SK-N-SH (cell line): ENCODE data around the gene PDE10A. TPM values are rescaled to one million over a fixed set of nuclear protein-coding genes. Genes with fewer than 3 reads are reported as not detected.

Source experiments
- CTCF ChIA-PET: fragments of 300-600, 350-600 bp; formaldehyde crosslinking; extraction: SDS; loops from one replicate; lab custom pipeline; 2021; lab: Yijun Ruan, JAX
- POLR2A ChIA-PET: fragments of 350-600 bp; sonication (Branson Sonifier 250); formaldehyde crosslinking; extraction: SDS; loops from one replicate; lab custom pipeline; 2020; ENCODE audit warnings: antibody characterized with exemption, inconsistent platforms; lab: Yijun Ruan, JAX
- DNase-seq: peaks from one replicate; pipeline ENCODE4 v3.0.0; 2012
- H2AFZ ChIP-seq: fragments of 200-600 bp; sonication (generic); 2 replicates; pipeline ENCODE4 v1.8.1; 2016; ENCODE audit warnings: antibody characterized with exemption, mild to moderate bottlenecking, low read depth
- H3F3A ChIP-seq: fragments of 200-600 bp; sonication (generic); replicated peaks from 2 replicates; pipeline ENCODE3; 2016; ENCODE audit warnings: antibody characterized with exemption, mild to moderate bottlenecking; ENCODE audit not compliant: insufficient read depth
- H3K27ac ChIP-seq, 2 experiments: fragments of 200-500 bp in 1 of 2; fragments of 200-600 bp in 1 of 2; sonication (Bioruptor generic) in 1 of 2; sonication (generic), shearing (Covaris generic) in 1 of 2; 2 replicates each; pipeline versions ENCODE4 v1.5.1 to v1.6.1; 2014 to 2016; ENCODE audit warnings: low read depth in 2 of 2, inconsistent platforms in 1 of 2, low read length in 1 of 2, mild to moderate bottlenecking in 1 of 2, mixed read lengths in 1 of 2
- H3K27me3 ChIP-seq: fragments of 200-600 bp; sonication (generic), shearing (Covaris generic); 2 replicates; pipeline ENCODE4 v1.6.1; 2016; ENCODE audit warnings: mixed run types; ENCODE audit not compliant: insufficient read depth
- H3K36me3 ChIP-seq, 2 experiments: fragments of 200-500 bp in 1 of 2; fragments of 200-600 bp in 1 of 2; sonication (Bioruptor generic) in 1 of 2; sonication (generic) in 1 of 2; replicated peaks in 1 of 2; 2 replicates each; pipeline versions ENCODE3 to v1.5.1; 2014 to 2016; ENCODE audit warnings: low read length in 1 of 2, mild to moderate bottlenecking in 1 of 2; ENCODE audit not compliant: insufficient read depth in 2 of 2, control insufficient read depth in 1 of 2
- H3K4me1 ChIP-seq, 2 experiments: fragments of 200-500 bp in 1 of 2; fragments of 200-600 bp in 1 of 2; sonication (Bioruptor generic) in 1 of 2; sonication (generic), shearing (Covaris generic) in 1 of 2; 2 replicates each; pipeline versions ENCODE4 v1.5.1 to v1.6.1; 2014 to 2016; ENCODE audit warnings: low read depth in 1 of 2, low read length in 1 of 2, mixed run types in 1 of 2; ENCODE audit not compliant: insufficient read depth in 2 of 2, control insufficient read depth in 1 of 2
- H3K4me2 ChIP-seq: fragments of 200-600 bp; sonication (generic), shearing (Covaris generic); 2 replicates; pipeline ENCODE4 v1.6.1; 2017; ENCODE audit warnings: mixed run types
- H3K4me3 ChIP-seq, 2 experiments: fragments of 200-500 bp in 1 of 2; fragments of 200-600 bp in 1 of 2; sonication (Bioruptor generic) in 1 of 2; sonication (generic), shearing (Covaris generic) in 1 of 2; 2 replicates each; pipeline versions ENCODE4 v1.5.1 to v1.8.1; 2014 to 2016; ENCODE audit warnings: low read depth in 2 of 2, inconsistent platforms in 1 of 2, low read length in 1 of 2, mild to moderate bottlenecking in 1 of 2, mixed read lengths in 1 of 2, moderate library complexity in 1 of 2
- H3K79me2 ChIP-seq: fragments of 200-600 bp; sonication (generic); 2 replicates; pipeline ENCODE4 v1.8.1; 2017; ENCODE audit warnings: mild to moderate bottlenecking; ENCODE audit not compliant: insufficient read depth
- H3K9ac ChIP-seq: fragments of 200-600 bp; sonication (generic); 2 replicates; pipeline ENCODE4 v1.6.1; 2017; ENCODE audit warnings: mixed run types
- H3K9me2 ChIP-seq: fragments of 200-600 bp; sonication (generic); 2 replicates; pipeline ENCODE4 v1.6.1; 2017; ENCODE audit warnings: mixed run types
- H3K9me3 ChIP-seq: fragments of 200-600 bp; sonication (generic); 2 replicates; pipeline ENCODE4 v1.6.1; 2017; ENCODE audit warnings: mixed run types, mild to moderate bottlenecking, moderate library complexity
- H4K20me1 ChIP-seq: fragments of 200-600 bp; sonication (generic); 2 replicates; pipeline ENCODE4 v1.6.1; 2017; ENCODE audit warnings: mild to moderate bottlenecking, mixed run types; ENCODE audit not compliant: insufficient read depth
- CTCF ChIP-seq: fragments of 200-600 bp; sonication (generic); IDR thresholded peaks from 2 replicates; pipeline ENCODE4 v1.6.1; 2017; ENCODE audit warnings: antibody characterized with exemption, mild to moderate bottlenecking, moderate library complexity
- ELF1 ChIP-seq: IDR thresholded peaks from 2 replicates; pipeline ENCODE4 v1.4.0; 2012
- EP300 ChIP-seq, 2 experiments: IDR thresholded peaks; 2 replicates each; pipeline versions ENCODE4 v1.4.0 to v1.6.1; 2012; ENCODE audit warnings: borderline replicate concordance in 1 of 2, low read depth in 1 of 2, low read length in 1 of 2
- FOSL2 ChIP-seq: IDR thresholded peaks from 2 replicates; pipeline ENCODE4 v1.4.0; 2012; ENCODE audit warnings: low read depth, mild to moderate bottlenecking, moderate library complexity, borderline replicate concordance
- FOXM1 ChIP-seq: IDR thresholded peaks from 2 replicates; pipeline ENCODE4 v1.4.0; 2012; ENCODE audit warnings: low read depth, mild to moderate bottlenecking
- MAX ChIP-seq: IDR thresholded peaks from 2 replicates; pipeline ENCODE4 v1.4.0; 2012; ENCODE audit warnings: low read depth
- MXI1 ChIP-seq: IDR thresholded peaks from 2 replicates; pipeline ENCODE4 v1.6.1; 2012; ENCODE audit warnings: mild to moderate bottlenecking, low read depth, low read length, improper control_type of control experiment
- NFIC ChIP-seq: IDR thresholded peaks from 2 replicates; pipeline ENCODE4 v1.4.0; 2012; ENCODE audit warnings: borderline replicate concordance
- PBX3 ChIP-seq: IDR thresholded peaks from 2 replicates; pipeline ENCODE4; 2012
- RAD21 ChIP-seq: IDR thresholded peaks from 2 replicates; pipeline ENCODE4 v1.6.1; 2012; ENCODE audit warnings: mild to moderate bottlenecking, low read length
- RXRA ChIP-seq: IDR thresholded peaks from 2 replicates; pipeline ENCODE4 v1.4.0; 2012; ENCODE audit warnings: low read depth, mild to moderate bottlenecking, borderline replicate concordance
- SMC3 ChIP-seq: IDR thresholded peaks from 2 replicates; pipeline ENCODE4 v1.6.1; 2012; ENCODE audit warnings: low read depth, low read length, improper control_type of control experiment
- WGBS: methylation state at CpG from one replicate; pipeline ENCODE4 v1.1.6; 2017; ENCODE audit warnings: low lambda C conversion rate; 5-methylcytosine and 5-hydroxymethylcytosine counted together
- polyA plus RNA-seq, 3 experiments: library from polyadenylated mRNA; depleted of rRNA; stranded (reverse); fragments of >200 nt; gene quantifications; 2 replicates each; pipeline ENCODE4 v1.2.3, GENCODE V29; 2012
- TF ChIP-seq, protein P1 (sequence below): IDR thresholded peaks from 2 replicates; pipeline ENCODE4 v1.4.0; 2012; ENCODE audit warnings: low read depth, borderline replicate concordance

Gene PDE10A
- polyA plus RNA-seq, 1 of the 3 experiments (the other 2 are of a cell fraction), result 0.43 TPM

DNA sequence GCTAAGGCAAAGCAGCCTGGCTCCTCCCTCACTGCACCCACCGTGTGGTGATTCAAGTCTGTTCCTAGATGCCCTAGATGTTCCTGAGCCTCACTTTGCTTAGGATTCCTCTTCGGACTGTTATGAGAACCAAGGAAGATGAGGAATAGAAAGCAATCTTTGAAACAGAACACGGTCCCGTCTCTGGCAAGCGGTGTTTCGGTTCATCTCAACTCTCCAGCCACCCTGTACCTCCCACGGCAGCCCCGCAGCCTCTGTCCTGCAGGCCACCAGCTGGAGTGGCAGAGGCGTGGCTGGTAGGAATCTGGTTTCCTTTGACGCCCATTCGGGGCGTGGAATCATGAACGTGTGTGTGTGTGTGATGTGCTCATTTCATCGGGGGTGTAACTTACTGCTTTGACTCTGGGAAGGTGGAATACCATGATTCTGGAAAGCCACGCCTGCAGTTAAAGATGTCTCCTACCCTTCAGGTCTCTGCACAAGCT lies 21.3 kb downstream of the PDE10A start:
- no peaks in the 10 kb centered on the region for H3K36me3 ChIP-seq
- H3K79me2 ChIP-seq, result no peaks in the 10 kb centered on the region
- no peak overlapping the region for H3K9ac ChIP-seq
- H3K4me2 ChIP-seq, result no peak overlapping the region
- H3K4me1 ChIP-seq, result peaks cover 0 to 4% of the 10 kb centered on the region in 2 experiments; a peak in 1 of 4 replicates
- no peaks in the 10 kb centered on the region for H4K20me1 ChIP-seq
- no peak overlapping the region for H3K27ac ChIP-seq
- POLR2A ChIA-PET, result no interaction called here
- no peaks in the 10 kb centered on the region for H3K27me3 ChIP-seq
- H3K9me2 ChIP-seq, result no peaks in the 10 kb centered on the region
- no peak overlapping the region for H2AFZ ChIP-seq
- H3K9me3 ChIP-seq, result no peaks in the 10 kb centered on the region
- WGBS, result 68% methylated on average over 10 of the region's 15 CpGs
- CTCF ChIA-PET, result no interaction called here
- DNase-seq, result no peak
- TF ChIP-seq FOSL2, result no peak
- TF ChIP-seq PBX3, result no peak
- no peak for TF ChIP-seq SMC3
- H3F3A ChIP-seq, result no peaks in the 10 kb centered on the region
- no peak overlapping the region for H3K4me3 ChIP-seq

GRCh38 chr6:165640806-165641205 lies 22.2 kb downstream of the PDE10A start:
- peaks cover 0 to 4% of the 10 kb centered on the region in 2 experiments; a peak in 1 of 4 replicates for H3K4me1 ChIP-seq
- no peak overlapping the region for H3K4me3 ChIP-seq
- no peaks in the 10 kb centered on the region for H3K27me3 ChIP-seq
- no peaks in the 10 kb centered on the region for H3K9me2 ChIP-seq
- POLR2A ChIA-PET, result no interaction called here
- no peak overlapping the region for H3K4me2 ChIP-seq
- H3K9me3 ChIP-seq, result no peaks in the 10 kb centered on the region
- no peak overlapping the region for H2AFZ ChIP-seq
- DNase-seq, result no peak
- CTCF ChIA-PET, result no interaction called here
- H3K9ac ChIP-seq, result no peak overlapping the region
- H3K27ac ChIP-seq, result no peak overlapping the region
- no peaks in the 10 kb centered on the region for H3K36me3 ChIP-seq
- 25% methylated on average over 4 of the region's 4 CpGs for WGBS
- no peaks in the 10 kb centered on the region for H4K20me1 ChIP-seq
- H3K79me2 ChIP-seq, result no peaks in the 10 kb centered on the region
- TF ChIP-seq RXRA (no peak), FOSL2 (no peak), PBX3 (no peak), CTCF (no peak), EP300 (IDR thresholded peaks at IDR 0.05; ENCODE audit: borderline replicate concordance in 1 of 2, low read depth in 1 of 2, low read length in 1 of 2) (no peak), SMC3 (no peak), FOXM1 (no peak), RAD21 (no peak), ELF1 (no peak), MAX (no peak), MXI1 (no peak), NFIC (no peak)
- TF ChIP-seq, protein P1, sequence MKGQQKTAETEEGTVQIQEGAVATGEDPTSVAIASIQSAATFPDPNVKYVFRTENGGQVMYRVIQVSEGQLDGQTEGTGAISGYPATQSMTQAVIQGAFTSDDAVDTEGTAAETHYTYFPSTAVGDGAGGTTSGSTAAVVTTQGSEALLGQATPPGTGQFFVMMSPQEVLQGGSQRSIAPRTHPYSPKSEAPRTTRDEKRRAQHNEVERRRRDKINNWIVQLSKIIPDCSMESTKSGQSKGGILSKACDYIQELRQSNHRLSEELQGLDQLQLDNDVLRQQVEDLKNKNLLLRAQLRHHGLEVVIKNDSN, result no peak
- H3F3A ChIP-seq, result no peaks in the 10 kb centered on the region
